Mucosa of rectum (tissue), 2 donors: Measurements from ENCODE around the gene KCNH3.
"Not testable (repeated sequence)": the region's sequence is repeated elsewhere in the genome, so short reads cannot be mapped to it uniquely, and the experiment has no call there.

Experiments
- H3K27ac ChIP-seq, 2 donors: one replicate each; pipeline ENCODE4 v1.7.0; 2013; ENCODE audit warnings: inconsistent platforms in 2 of 2, low read depth in 2 of 2, low read length in 2 of 2
- H3K27me3 ChIP-seq, 2 donors: one replicate each; pipeline ENCODE4 v1.7.0; 2013; ENCODE audit warnings: low read length in 2 of 2; ENCODE audit not compliant: control insufficient read depth in 2 of 2, insufficient read depth in 2 of 2
- H3K36me3 ChIP-seq, 2 donors: one replicate each; pipeline ENCODE4 v1.7.0; 2013; ENCODE audit warnings: low read length in 2 of 2; ENCODE audit not compliant: control insufficient read depth in 2 of 2, insufficient read depth in 2 of 2
- H3K4me1 ChIP-seq, 2 donors: one replicate each; pipeline ENCODE4 v1.7.0; 2013; ENCODE audit warnings: low read length in 2 of 2, mild to moderate bottlenecking in 1 of 2; ENCODE audit not compliant: control insufficient read depth in 2 of 2, insufficient read depth in 2 of 2
- H3K4me3 ChIP-seq, 2 donors: one replicate each; pipeline ENCODE4 v1.7.0; 2013; ENCODE audit warnings: low read length in 2 of 2
- H3K9ac ChIP-seq, 2 donors: one replicate each; pipeline ENCODE4 v1.7.0; 2013; ENCODE audit warnings: low read length in 2 of 2, low read depth in 1 of 2, mild to moderate bottlenecking in 1 of 2
- H3K9me3 ChIP-seq, 2 donors: one replicate each; pipeline ENCODE4 v1.7.0; 2013; ENCODE audit warnings: low read length in 2 of 2; ENCODE audit not compliant: control insufficient read depth in 2 of 2
- donor health status: healthy.
- donor health status: Normal muscosa, but diverticular disease.

Gene KCNH3

DNA sequence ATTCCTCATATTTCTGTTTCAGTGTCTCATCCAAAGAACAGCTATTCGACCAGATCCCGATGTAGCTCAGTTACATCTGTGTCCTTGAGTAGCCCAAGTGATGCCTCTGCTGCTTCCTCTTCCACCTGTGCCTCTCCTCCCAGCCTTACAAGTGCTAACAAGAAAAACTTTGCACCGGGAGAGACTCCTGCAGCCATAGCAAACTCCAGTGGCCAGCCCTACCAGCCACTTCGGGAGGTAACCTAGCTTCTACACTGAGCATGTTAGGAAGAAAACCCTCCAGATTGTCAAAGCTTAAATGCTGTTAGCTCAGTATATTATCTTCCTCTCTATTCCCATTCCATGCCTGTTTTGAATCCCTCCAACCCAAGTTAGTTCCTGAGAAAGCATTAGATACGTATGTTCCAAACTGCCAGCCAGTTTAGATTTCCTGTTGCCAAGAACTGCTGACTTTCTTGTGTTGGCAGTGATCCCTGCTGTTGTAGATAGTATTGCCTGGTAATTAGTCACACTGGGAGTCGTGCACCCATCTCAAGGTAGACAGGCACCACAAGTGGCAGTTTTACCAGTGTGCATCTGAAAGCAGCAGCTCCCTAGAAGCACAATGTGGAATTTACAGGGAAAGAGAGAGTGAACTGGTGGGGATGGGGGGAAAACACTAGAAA is 14.0 kb upstream of the KCNH3 start:
- no peaks in the 10 kb centered on the region for H3K9me3 ChIP-seq

DNA sequence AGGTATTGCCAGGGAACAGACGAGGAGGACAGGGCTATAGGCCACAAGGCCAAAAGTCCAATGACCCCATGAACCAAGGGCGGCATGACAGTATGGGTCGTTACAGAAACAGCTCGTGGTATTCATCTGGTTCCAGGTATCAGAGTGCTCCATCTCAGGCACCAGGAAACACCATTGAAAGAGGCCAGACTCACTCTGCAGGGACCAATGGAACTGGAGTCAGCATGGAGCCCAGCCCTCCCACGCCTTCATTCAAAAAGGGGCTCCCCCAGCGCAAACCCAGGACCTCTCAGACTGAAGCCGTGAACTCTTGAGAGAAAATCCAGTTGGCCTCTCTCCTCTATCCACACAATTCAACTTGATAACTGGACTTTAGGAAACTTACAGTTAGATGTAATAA is 12.9 kb upstream of the KCNH3 start:
- no peak overlapping the region for H3K27ac ChIP-seq
- no peak overlapping the region for H3K4me3 ChIP-seq
- no peaks in the 10 kb centered on the region for H3K4me1 ChIP-seq
- H3K9me3 ChIP-seq: no peaks in the 10 kb centered on the region
- H3K27me3 ChIP-seq: no peaks in the 10 kb centered on the region
- peaks cover 16 to 18% of the 10 kb centered on the region in 2 donors for H3K36me3 ChIP-seq
- no peak overlapping the region for H3K9ac ChIP-seq

More for the DNA sequence above, 14.0 kb upstream of the KCNH3 start:
- H3K9ac ChIP-seq: no peak overlapping the region
- no peaks in the 10 kb centered on the region for H3K27me3 ChIP-seq
- no peak overlapping the region for H3K27ac ChIP-seq
- no peak overlapping the region for H3K4me3 ChIP-seq
- peaks cover 16 to 18% of the 10 kb centered on the region in 2 donors for H3K36me3 ChIP-seq
- H3K4me1 ChIP-seq: no peaks in the 10 kb centered on the region

DNA sequence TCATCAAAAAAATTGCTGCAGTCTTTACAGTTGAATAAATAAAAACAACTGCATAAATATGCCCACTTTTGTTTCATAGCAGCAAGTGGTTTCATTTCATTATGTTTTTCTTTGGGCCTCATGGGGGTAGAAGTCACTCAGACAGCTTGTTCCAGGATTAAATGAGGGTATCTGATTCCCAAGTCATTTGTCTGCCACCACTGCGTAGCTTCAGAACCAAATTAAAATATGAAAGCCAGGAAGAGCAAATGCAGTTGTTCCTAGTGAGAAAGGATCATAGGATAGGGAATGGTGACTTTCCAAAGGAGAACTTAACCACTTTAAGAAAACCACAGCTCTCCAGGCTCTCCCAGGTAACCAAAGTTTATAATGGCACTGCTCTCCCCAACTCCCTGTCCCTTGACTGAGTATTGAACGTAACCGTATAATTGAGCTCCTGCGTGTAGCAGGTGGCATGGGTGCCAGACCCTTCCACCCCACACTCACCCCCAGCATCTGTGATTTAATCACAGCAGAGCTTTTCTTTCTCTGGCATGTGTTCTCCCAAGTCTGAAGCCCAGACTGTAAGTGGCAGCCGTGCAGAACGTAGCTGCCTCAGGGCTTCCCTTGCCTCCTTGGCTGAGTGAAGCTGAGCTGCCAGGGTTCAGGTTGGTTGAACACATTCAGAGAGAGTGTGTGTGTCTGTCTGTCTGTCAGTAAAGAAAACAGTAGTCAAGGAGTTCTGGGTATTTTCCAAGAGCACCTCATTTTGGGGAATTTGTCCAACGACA is 11.3 kb upstream of the KCNH3 start:
- Histone ChIP-seq H3K9ac (no peak overlapping the region), H3K36me3 (peaks cover 16 to 18% of the 10 kb centered on the region in 2 donors)

DNA sequence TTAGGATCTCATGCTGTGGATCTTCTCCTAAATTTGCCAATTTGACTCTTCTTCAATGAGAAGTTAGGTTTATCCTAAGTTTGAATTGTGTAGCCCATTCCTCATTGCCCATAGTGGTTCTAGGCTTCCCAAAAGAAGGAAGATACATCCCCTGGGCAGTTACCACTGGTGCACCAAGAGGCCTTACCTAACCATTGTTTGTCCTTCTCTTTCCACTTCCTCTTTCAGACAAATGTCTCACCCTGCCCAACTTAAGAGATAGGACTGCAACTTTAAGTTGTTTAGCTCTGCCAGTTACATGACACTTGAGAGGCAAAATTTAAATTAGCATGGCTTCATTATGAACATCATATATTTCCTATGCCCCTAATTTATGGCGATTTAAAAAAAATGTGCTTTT is 9.4 kb upstream of the KCNH3 start:
- H3K4me3 ChIP-seq: no peak overlapping the region
- no peak overlapping the region for H3K27ac ChIP-seq
- H3K9ac ChIP-seq: no peak overlapping the region
- H3K9me3 ChIP-seq: no peaks in the 10 kb centered on the region
- H3K36me3 ChIP-seq: peaks cover 16 to 18% of the 10 kb centered on the region in 2 donors
- no peaks in the 10 kb centered on the region for H3K27me3 ChIP-seq
- H3K4me1 ChIP-seq: no peaks in the 10 kb centered on the region

More for the DNA sequence above, 11.3 kb upstream of the KCNH3 start:
- Histone ChIP-seq H3K4me3 (no peak overlapping the region), H3K27ac (no peak overlapping the region), H3K4me1 (no peaks in the 10 kb centered on the region), H3K27me3 (no peaks in the 10 kb centered on the region), H3K9me3 (no peaks in the 10 kb centered on the region)

GRCh38 chr12:49531745-49532144 is 7.1 kb upstream of the KCNH3 start:
- Histone ChIP-seq H3K27ac (no peak overlapping the region), H3K4me1 (no peaks in the 10 kb centered on the region)

GRCh38 chr12:49533331-49533730 is 5.5 kb upstream of the KCNH3 start:
- Histone ChIP-seq H3K27ac (no peak overlapping the region), H3K4me1 (peaks cover 5 to 7% of the 10 kb centered on the region in 2 donors), H3K9ac (no peak overlapping the region), H3K27me3 (peaks cover 11 to 17% of the 10 kb centered on the region in 2 donors), H3K36me3 (no peaks in the 10 kb centered on the region), H3K9me3 (no peaks in the 10 kb centered on the region), H3K4me3 (no peak overlapping the region)

More at GRCh38 chr12:49531745-49532144, 7.1 kb upstream of the KCNH3 start:
- Histone ChIP-seq H3K9me3 (no peaks in the 10 kb centered on the region), H3K27me3 (peaks cover 2 to 13% of the 10 kb centered on the region in 2 donors), H3K36me3 (no peaks in the 10 kb centered on the region), H3K4me3 (no peak overlapping the region), H3K9ac (no peak overlapping the region)

DNA sequence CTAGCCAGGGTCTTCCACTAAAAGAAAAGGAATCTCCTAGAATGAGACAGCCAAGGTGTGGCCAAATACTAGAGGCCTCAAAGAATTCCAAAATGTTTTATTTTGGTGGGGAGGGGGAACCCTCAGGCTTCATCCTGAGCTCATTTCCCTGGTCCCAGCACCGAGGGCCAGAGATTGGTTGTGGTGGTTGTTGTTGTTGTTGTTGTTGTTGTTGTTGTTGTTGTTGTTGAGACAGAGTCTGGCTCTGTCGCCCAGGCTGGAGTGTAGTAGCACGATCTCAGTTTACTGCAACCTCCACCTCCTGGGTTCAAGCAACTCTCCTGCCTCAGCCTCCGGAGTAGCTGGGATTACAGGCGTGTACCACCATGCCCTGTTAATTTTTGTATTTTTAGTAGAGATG is 4.7 kb upstream of the KCNH3 start:
- H3K36me3 ChIP-seq, H3K4me3 ChIP-seq, H3K9ac ChIP-seq, H3K4me1 ChIP-seq, H3K27ac ChIP-seq, H3K9me3 ChIP-seq: not testable (repeated sequence)
- peaks cover 11 to 17% of the 10 kb centered on the region in 2 donors for H3K27me3 ChIP-seq

DNA sequence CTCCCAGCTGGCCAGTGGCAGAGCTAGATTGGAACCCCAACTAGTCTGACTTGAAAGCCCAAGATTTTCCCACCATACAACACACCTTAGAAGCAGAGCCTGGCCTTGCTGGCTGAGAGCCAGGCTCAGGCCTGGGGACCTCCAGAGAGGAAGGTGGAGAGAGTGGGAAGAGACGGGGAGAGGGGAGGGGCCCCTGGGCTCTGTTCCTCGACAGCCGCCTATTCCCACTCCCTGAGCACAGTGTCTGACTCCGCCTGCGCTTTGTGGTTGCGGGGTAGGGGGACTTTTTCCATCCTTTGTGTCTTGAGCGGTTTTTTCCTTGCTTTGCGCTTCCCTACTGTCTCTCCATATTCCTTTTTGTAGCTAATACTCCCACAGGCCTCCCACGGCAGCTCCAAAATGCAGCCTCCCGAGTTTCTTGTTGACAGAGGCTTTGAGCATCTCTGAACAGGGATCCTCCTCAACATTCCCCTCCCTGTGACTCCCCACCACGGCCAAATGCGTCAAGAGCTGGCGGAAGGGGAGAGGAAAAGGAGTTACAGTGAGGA is 4.0 kb upstream of the KCNH3 start:
- H3K9me3 ChIP-seq: no peaks in the 10 kb centered on the region
- H3K27ac ChIP-seq: no peak overlapping the region
- peaks cover 17 to 22% of the 10 kb centered on the region in 2 donors for H3K27me3 ChIP-seq
- no peak overlapping the region for H3K4me3 ChIP-seq
- H3K9ac ChIP-seq: no peak overlapping the region
- H3K4me1 ChIP-seq: peaks cover 5 to 10% of the 10 kb centered on the region in 2 donors
- H3K36me3 ChIP-seq: no peaks in the 10 kb centered on the region

GRCh38 chr12:49535921-49536525 is 2.8 kb upstream of the KCNH3 start:
- H3K27ac ChIP-seq: no peak overlapping the region
- H3K9me3 ChIP-seq: no peaks in the 10 kb centered on the region
- H3K9ac ChIP-seq: no peak overlapping the region
- no peaks in the 10 kb centered on the region for H3K36me3 ChIP-seq
- H3K27me3 ChIP-seq: peaks cover 26 to 33% of the 10 kb centered on the region in 2 donors
- peaks cover 5 to 10% of the 10 kb centered on the region in 2 donors for H3K4me1 ChIP-seq
- H3K4me3 ChIP-seq: no peak overlapping the region
